Posterior cingulate gyrus (tissue), 11 donors: ENCODE results near the gene LDB2.

Experiments used
- DNase-seq, 10 donors: peaks; one replicate each; pipeline versions ENCODE4 v3.0.0 to v3.0.0-alpha.2; 2020 to 2021; ENCODE audit warnings: mixed read lengths in 3 of 10
- intact Hi-C: fragments of 100-400 bp; cut with DNase I; formaldehyde crosslinking; loops from one replicate; pipeline ENCODE4 v1.15.1; 2023

Gene LDB2

DNA sequence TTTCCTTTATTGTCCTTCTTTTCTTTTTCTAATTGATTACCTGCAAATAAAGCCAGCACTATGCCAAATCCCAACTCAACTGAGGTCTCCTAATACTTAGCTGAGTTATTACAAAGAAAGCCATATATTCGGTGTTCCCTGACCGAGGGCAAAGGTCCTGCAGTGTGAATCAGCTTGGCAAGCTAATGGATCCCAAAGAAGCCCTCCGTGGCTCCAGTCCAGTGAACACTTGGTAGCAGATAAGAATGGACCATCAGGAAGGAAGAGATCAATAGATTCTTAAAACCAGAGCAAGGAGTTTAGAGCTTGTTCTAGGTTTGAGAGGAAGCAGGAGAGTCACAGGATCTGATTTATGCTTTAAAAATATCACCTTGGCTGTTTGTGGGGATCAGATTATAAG, 8.5 kb downstream of the LDB2 start:
- intact Hi-C loops, result no loop called here
- DNase-seq, result no peak

DNA sequence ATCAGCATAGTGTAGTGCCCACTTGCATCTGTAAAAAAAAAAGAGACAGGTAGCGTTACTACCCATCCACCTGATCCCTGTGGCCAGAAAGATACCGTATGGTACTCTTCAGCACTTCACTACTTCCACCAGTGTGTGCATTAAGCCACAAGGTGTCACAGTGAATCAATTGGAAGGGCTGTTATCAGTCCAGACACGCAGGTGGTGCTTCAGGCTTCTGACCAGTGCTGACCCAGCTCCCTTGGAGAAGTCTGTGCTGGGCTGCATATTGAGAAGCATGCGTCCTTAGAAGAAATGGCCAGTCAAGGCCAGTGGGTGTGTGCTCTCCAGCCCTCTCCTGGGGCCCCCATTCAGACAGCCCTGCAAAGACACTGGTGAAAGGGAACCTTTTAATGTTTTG, 10.6 kb downstream of the LDB2 start:
- intact Hi-C loops, result no loop called here
- peak in 1 of 10 donors; percentile 73 for DNase-seq

DNA sequence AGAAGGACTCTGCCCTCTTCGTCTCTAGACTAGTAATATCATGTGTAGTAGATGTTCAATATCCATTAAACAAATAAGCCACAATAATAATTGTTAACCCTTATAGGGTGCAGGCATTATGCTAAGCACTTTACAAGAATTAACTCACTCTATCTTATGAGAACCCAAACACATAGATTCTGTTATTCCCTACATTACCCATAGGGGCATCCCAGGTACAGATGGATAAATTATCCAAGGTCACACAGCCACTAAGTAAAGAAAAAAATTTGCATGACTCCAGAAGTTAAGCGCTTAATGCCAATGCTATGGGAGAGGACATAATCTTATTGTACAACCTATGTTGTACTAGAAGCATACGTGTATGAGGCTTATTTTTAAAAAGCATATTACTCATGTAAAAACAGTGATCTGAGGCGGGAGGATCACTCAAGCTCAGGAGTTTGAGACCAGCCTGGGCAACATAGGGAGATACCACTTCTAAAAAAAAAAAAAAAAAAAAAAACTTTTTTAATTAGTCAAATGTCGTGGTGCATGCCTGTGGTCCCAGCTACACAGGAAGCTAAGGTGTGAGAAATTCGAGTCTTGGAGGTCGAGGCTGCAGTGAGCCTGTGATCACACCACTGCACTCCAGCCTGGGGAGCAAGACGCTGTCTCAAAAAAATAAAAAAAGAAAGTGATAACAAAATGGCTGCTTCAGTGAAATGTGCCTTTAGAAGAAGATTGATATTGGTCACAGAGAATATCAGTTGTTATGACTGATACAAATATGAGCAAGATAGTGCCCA, 13.6 kb downstream of the LDB2 start:
- DNase-seq, result no peak
- intact Hi-C loops, result no loop called here

GRCh38 chr4:16883806-16884205, 14.6 kb downstream of the LDB2 start:
- DNase-seq, result no peak
- intact Hi-C loops, result no loop called here

DNA sequence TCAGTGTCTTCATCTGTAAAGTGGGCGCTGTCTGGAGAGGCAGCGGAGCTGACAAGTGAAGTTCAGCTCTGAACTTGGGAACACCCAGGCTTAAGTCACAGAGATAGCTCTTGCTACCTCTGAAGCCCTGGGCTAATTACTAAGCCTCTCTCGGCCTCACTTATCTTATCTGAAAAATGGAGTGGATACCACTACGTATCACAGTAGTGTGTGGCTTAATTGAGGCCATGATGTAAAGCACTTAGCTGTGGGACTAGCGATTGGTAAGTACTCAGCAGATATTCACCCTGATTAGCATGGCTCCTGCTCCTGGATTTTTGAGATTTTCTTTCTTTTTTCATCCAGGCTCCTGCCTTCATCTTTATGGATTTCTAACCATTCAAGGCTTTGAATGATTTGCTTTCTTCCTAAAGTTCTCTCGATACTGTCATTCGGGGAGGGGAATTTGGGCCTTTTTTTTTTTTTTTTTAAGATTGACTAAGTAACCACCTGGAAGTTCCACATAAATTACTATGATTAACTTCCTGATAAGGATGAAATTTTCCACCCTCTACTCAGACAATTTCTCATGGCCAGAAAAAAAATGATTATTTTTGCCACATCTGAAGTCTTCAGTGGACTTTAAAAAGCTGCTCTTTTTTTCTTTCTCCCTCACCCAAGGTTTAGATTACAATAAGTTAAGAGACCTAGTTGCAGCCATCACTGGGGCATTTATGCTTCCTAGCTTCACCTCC, 17.1 kb downstream of the LDB2 start:
- no peak for DNase-seq
- intact Hi-C loops, result no loop called here

DNA sequence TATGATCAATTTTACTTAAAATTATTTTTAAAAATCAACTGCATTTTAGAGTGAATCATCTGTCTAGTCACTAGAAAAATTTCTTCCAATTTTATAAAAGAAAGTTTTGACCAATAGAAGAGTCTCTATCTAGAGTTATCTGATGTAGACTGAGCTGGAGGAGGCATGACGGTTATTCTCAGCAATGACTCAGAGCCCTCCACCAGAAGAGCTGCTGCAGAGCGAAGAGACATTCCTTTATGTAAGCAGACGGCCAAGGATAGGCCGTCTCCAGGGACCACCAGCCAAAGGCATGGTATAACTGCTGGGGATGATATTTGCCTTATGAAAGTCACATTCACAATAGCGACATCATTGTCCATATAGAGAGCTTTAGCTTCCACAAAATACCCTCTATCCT, 23.0 kb downstream of the LDB2 start:
- peak in 2 of 10 donors; percentile 27 to 84 for DNase-seq

GRCh38 chr4:16869594-16870245, 28.7 kb downstream of the LDB2 start:
- DNase-seq, result peak in 8 of 10 donors; percentile 31 to 93 (median 58)
- intact Hi-C loops, result no loop called here

More for the DNA sequence above, 23.0 kb downstream of the LDB2 start:
- intact Hi-C loops, result no loop called here

DNA sequence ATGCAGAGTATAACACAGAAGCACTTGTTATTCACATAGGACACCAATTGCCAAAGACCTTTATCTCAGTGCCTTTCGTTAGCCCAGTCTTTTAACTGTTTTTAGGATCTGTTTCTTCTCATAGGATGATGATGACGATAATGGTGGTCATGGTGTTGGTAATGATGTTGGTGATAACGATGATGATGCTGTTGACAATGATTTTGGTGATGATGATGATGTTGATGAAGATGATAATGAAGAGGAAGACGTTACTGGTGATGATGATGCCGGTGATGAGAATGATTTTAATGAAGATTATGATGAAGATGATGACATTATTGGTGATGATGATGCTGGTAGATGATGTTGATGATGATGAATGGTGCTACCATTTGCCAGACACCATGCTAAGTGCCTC, 29.8 kb downstream of the LDB2 start:
- intact Hi-C loops, result no loop called here
- DNase-seq, result no peak

- DNase-seq, result no peak
- intact Hi-C loops, result no loop called here
These were observed 30.6 kb downstream of the LDB2 start for GRCh38 chr4:16867827-16868226.

DNA sequence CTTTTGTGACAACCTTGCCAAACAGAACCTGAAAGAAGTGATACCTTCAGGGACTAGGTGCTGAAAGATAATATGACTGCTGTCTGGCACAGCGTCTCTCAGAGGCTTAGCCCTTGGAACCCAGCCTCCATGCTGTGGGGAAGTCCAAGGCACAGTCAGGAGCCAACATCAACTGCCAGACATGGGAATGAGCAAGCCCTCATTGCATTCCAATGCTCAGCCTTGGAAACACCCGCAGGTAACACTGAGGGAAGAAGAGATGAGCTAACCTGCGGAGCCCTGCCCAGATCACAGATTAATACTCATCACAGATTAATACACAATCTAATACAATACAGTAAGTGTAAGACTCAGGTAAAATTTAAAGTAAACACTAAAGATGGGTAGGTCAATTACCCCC, 31.5 kb downstream of the LDB2 start:
- no peak for DNase-seq
- intact Hi-C loops, result no loop called here

GRCh38 chr4:16865897-16866283, 32.6 kb downstream of the LDB2 start:
- intact Hi-C loops, result no loop called here
- no peak for DNase-seq

DNA sequence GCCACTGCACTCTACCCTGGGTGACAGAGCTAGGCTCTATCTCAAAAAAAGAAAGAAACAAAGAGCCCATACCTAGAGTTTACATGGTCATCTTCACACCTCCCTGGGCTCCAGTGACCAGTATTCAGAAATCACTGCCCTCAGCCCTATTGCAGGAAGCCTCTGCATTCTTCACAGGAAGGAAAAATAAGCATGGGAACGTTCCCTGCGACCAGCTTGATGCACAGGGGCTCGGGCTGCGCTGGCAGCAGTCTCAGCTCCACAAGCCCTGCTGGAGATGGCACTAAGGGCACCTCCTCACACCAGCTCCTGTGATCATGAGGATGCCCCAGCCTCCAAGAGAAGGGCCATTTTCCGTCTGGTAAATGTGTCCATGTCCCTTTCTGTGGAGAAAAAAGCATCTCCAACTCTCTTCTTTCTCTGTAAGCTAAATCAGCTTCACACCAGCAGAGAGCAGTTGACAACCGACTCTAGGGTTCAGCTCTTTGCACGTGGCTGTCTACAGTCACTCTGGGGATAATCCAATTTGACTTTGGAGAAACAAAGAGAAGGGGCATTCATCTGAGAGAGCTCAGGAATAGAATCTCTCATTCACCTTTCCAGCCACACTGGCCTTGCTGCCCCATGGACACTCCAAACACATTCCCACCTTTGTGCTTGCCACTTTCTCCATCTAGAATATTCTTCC, 33.1 kb downstream of the LDB2 start:
- DNase-seq, result no peak
- intact Hi-C loops, result no loop called here

DNA sequence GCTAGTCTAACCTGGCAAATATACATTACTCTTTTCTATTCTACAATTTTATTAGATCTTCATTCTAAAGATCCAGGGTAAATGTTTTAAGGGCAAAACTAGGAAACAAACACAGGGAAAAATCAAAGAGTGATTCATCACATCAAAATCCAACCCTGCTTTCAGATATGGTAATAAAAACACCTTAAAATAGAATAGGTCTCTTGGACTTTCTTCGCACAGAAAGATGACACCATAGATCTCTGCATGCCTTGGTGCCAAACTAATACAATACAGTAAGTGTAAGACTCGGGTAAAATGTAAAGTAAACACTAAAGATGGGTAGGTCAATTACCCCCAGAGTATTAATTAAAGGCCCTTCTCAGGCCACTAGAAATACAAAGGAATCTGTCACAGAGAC, 34.2 kb downstream of the LDB2 start:
- DNase-seq, result no peak
- intact Hi-C loops, result no loop called here

DNA sequence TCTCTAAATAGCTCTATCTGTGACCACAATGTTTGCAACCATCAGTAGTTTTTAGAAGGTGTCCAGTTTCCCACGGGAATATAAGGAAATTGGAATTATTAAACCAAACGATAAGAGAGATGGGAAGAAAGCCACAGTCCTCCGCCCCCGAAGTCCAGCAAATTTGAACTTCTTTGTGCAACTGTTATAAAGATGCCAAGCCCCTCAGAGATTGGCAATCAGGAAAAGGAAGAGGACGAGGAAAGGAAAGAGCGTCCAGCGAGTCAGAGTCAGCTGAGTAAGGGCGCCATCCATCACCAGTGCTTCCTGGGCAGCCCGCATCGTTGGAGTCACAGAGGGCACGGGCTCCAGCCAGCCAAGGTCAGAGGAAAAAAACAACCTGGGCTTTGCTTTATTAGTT, 35.7 kb downstream of the LDB2 start:
- intact Hi-C loops, result no loop called here
- no peak for DNase-seq

GRCh38 chr4:16860516-16860915, 37.9 kb downstream of the LDB2 start:
- no peak for DNase-seq
- intact Hi-C loops, result no loop called here

GRCh38 chr4:16859031-16859430, 39.4 kb downstream of the LDB2 start:
- DNase-seq, result no peak
- intact Hi-C loops, result no loop called here

GRCh38 chr4:16858275-16858752, 40.1 kb downstream of the LDB2 start:
- DNase-seq, result no peak
- intact Hi-C loops, result no loop called here

- intact Hi-C loops, result no loop called here
- DNase-seq, result no peak
These were observed 41.0 kb downstream of the LDB2 start for GRCh38 chr4:16857425-16857824.

DNA sequence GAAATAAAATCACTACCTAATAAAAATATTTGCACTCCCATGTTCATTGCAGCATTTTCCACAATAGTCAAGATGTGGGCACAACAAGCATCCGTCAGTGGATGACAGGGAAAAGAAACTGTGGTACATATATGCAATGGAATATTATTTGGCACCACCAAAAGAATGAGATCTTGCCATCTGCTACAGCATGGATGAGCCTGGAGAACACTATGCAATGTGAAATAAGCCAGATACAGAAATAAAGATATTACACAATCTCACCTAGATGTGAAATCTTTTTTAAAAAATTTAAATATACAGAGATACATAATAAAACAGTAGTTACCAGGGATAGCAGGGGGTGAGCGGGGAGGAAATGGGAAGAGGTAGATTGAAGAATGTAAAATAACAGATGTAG, 44.8 kb downstream of the LDB2 start:
- intact Hi-C loops, result no loop called here
- peak in 1 of 10 donors; percentile 37 for DNase-seq

DNA sequence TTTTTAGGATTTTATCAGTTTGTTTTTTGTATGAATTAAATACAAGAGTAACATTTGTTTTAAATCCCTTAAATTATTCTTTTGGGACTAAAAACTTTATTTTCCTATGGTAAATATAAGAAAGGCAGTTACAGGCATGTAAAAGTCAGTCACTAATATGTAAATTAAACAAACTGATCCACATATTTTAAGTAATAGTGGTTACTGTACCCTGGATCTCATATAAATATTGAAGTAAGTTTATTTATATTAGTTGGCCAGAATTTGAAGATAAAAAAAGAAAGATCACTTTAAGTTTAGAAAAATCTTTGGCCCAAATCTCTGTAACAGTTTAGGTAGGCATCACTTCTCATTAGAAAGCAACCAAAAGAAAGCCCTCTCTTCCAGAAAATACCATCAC, 45.8 kb downstream of the LDB2 start:
- intact Hi-C loops, result no loop called here
- DNase-seq, result no peak

- intact Hi-C loops, result no loop called here
- DNase-seq, result no peak
These were observed 46.2 kb downstream of the LDB2 start for GRCh38 chr4:16852228-16852627.
